ENCODE data around the gene ADCY1.
"Not testable (repeated sequence)": the region's sequence is repeated elsewhere in the genome, so short reads cannot be mapped to it uniquely, and the experiment has no call there.

ADCY1 gene

GRCh38 chr7:45573661-45574415 is at the start of gene ADCY1:
ADCY1 (plus strand) TSS chr7:45574368; CDS start chr7:45574544, 176 bp downstream.
- TF ChIP-seq CTCF (conservative IDR thresholded peaks at IDR 0.05): no peak
- peak within 1 kb of the TSS; percentile 68 for H3K27ac ChIP-seq

GRCh38 chr7:45524445-45524844 is 49.7 kb upstream of the ADCY1 start:
- TF ChIP-seq CTCF (conservative IDR thresholded peaks at IDR 0.05): no peak
- H3K27ac ChIP-seq: no peak overlapping the region

- H3K27ac ChIP-seq: no peak overlapping the region
- no peak for TF ChIP-seq CTCF (conservative IDR thresholded peaks at IDR 0.05)
These were observed 49.1 kb upstream of the ADCY1 start for GRCh38 chr7:45525057-45525456.

GRCh38 chr7:45543473-45543872 is 30.7 kb upstream of the ADCY1 start:
- peak overlapping the region; percentile 41 for H3K27ac ChIP-seq
- TF ChIP-seq CTCF (conservative IDR thresholded peaks at IDR 0.05): no peak

GRCh38 chr7:45545105-45545710 is 29.0 kb upstream of the ADCY1 start:
- not testable (repeated sequence) for H3K27ac ChIP-seq

GRCh38 chr7:45548917-45549316 is 25.3 kb upstream of the ADCY1 start:
- H3K27ac ChIP-seq: not testable (repeated sequence)

GRCh38 chr7:45563401-45563800 is 10.8 kb upstream of the ADCY1 start:
- TF ChIP-seq CTCF (conservative IDR thresholded peaks at IDR 0.05): no peak
- H3K27ac ChIP-seq: no peak overlapping the region

- H3K27ac ChIP-seq: no peak overlapping the region
- TF ChIP-seq CTCF (conservative IDR thresholded peaks at IDR 0.05): no peak
These were observed 10.2 kb upstream of the ADCY1 start for GRCh38 chr7:45563941-45564461.

All from VCaP (cell line).